ENCODE measurements around the gene PFKL. TPM values are rescaled to one million over a fixed set of nuclear protein-coding genes. Genes with fewer than 3 reads are reported as not detected.

The PFKL gene
- total and polyA plus RNA-seq, 2 of the 8 experiments (the other 6 are each of a cell fraction or from before 2014, with no cell fraction given): 80.2 to 82.3 TPM

DNA sequence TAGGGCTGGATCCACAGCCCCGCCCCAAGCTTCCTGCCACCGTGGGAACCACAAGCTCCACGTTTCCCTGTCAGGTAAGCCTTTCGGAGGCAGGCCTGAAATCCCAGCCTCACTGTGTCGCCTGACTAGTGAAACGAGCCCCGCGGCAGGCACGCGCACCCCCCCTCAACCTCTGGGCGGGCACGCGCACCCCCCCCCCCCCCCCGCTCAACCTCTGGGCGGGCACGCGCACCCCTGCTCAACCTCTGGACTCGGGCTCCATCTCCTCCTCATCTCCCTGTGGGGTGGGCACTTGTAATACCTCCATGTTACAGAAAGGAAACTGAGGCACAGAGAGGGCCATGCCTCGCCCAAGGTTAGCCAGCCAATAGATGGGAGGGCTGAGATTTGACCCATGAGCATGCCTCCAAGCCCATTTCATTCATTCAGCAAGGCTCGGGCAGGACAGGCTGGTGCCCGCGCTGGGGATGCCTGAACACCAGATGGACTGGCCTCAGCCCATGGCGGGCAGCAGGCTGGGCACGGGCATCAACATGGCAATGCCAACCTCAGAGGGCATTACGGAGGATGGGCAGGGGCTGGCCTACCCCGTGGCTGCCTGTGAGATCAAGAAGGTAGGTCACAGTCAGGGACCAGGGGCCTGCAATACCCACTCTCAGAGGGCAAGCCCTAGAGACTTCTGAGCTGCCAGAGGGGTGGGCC lies 34.6 kb downstream of the PFKL start:
- no peak for FAIRE-seq
- TF ChIP-seq POLR2A (IDR thresholded peaks at IDR 0.05; ENCODE audit: control extremely low read depth in 1 of 2, low read depth in 2 of 2, low read length in 2 of 2): no peak
- no peak for TF ChIP-seq CREB1 (IDR thresholded peaks at IDR 0.05)
- no peak for TF ChIP-seq KDM1A (IDR thresholded peaks at IDR 0.05; ENCODE audit: borderline replicate concordance, low read length)
- no peak for TF ChIP-seq EP300 (IDR thresholded peaks at IDR 0.05; ENCODE audit: borderline replicate concordance in 1 of 2, low read depth in 2 of 2, low read length in 2 of 2)
- no peak for TF ChIP-seq HDAC6 (IDR thresholded peaks at IDR 0.05; ENCODE audit: low read depth, low read length)
- TF ChIP-seq SIRT6 (IDR thresholded peaks at IDR 0.05; ENCODE audit: low read length): no peak
- TF ChIP-seq, protein P1, sequence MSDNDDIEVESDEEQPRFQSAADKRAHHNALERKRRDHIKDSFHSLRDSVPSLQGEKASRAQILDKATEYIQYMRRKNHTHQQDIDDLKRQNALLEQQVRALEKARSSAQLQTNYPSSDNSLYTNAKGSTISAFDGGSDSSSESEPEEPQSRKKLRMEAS (IDR thresholded peaks at IDR 0.05): no peak
- TF ChIP-seq CBX5 (IDR thresholded peaks at IDR 0.05; ENCODE audit: low read depth, low read length): no peak
- TF ChIP-seq YY1 (IDR thresholded peaks at IDR 0.05; ENCODE audit: low read depth, low read length): no peak
- TF ChIP-seq, protein P2, sequence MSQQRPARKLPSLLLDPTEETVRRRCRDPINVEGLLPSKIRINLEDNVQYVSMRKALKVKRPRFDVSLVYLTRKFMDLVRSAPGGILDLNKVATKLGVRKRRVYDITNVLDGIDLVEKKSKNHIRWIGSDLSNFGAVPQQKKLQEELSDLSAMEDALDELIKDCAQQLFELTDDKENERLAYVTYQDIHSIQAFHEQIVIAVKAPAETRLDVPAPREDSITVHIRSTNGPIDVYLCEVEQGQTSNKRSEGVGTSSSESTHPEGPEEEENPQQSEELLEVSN (IDR thresholded peaks at IDR 0.05): no peak
- TF ChIP-seq JUND (IDR thresholded peaks at IDR 0.05; ENCODE audit: low read length): no peak
- no peak for TF ChIP-seq JUN (IDR thresholded peaks at IDR 0.05; ENCODE audit: low read depth, low read length)
- no peak for TF ChIP-seq SRF (IDR thresholded peaks at IDR 0.05; ENCODE audit: low read depth, low read length)

More for the DNA sequence above, 34.6 kb downstream of the PFKL start:
- Histone ChIP-seq H2BK12ac (ENCODE audit: low read depth, low read length) (no peak overlapping the region), H4K8ac (ENCODE audit: extremely low read depth, insufficient read depth, low read length) (peak overlapping the region; percentile 35), H3K4me1 (replicated peaks in 1 of 4; ENCODE audit: control insufficient read depth in 3 of 4, insufficient read depth in 4 of 4, low read length in 3 of 4) (peaks cover 0 to 7% (median under 1%) of the 10 kb centered on the region in 4 experiments; a peak in 1 of 7 replicates), H3K27ac (ENCODE audit: low read depth, low read length) (no peak overlapping the region), H3K9ac (replicated peaks in 1 of 4; ENCODE audit: extremely low read depth in 1 of 4, low read depth in 3 of 4, low read length in 3 of 4) (no peak overlapping the region), H2BK20ac (ENCODE audit: low read length) (no peak overlapping the region), H2AK5ac (ENCODE audit: low read depth, low read length) (no peak overlapping the region), H4K20me1 (replicated peaks in 1 of 2; ENCODE audit: control insufficient read depth in 1 of 2, insufficient read depth in 2 of 2, low read length in 2 of 2) (peaks cover 0 to 4% of the 10 kb centered on the region in 2 experiments), H3K4me3 (ENCODE audit: extremely low read depth in 1 of 4, insufficient read depth in 2 of 4, low read depth in 3 of 4, low read length in 4 of 4) (no peak overlapping the region), H2BK15ac (ENCODE audit: low read length) (no peak overlapping the region), H3K23ac (ENCODE audit: insufficient read length) (no peak overlapping the region), H3K27me3 (replicated peaks in 1 of 4; ENCODE audit: control insufficient read depth in 3 of 4, extremely low read depth in 1 of 4, insufficient read depth in 3 of 4, low read length in 3 of 4) (no peaks in the 10 kb centered on the region), H4K5ac (ENCODE audit: insufficient read length, low read depth, low read length) (no peak overlapping the region), H3K9me3 (ENCODE audit: insufficient read depth in 2 of 2, low read depth in 1 of 2, low read length in 1 of 2) (no peaks in the 10 kb centered on the region), H3K14ac (ENCODE audit: insufficient read length) (no peak overlapping the region), H3K4me2 (ENCODE audit: insufficient read depth in 1 of 2, low read depth in 2 of 2, low read length in 2 of 2) (no peak overlapping the region), H4K91ac (replicated peaks; ENCODE audit: insufficient read length, low read length) (no peak overlapping the region), H2AFZ (ENCODE audit: low read length) (no peak overlapping the region), H3K56ac (replicated peaks; ENCODE audit: insufficient read length, low read depth, low read length) (no peak overlapping the region), H2BK120ac (replicated peaks; ENCODE audit: low read depth, low read length) (no peak overlapping the region), H3K79me1 (ENCODE audit: low read depth, low read length) (no peaks in the 10 kb centered on the region), H3K79me2 (ENCODE audit: control insufficient read depth in 1 of 2, insufficient read depth in 2 of 2, low read length in 2 of 2) (no peaks in the 10 kb centered on the region), H3K36me3 (ENCODE audit: control insufficient read depth in 2 of 4, insufficient read depth in 4 of 4, low read length in 3 of 4) (peaks cover 0 to 4% (median 0%) of the 10 kb centered on the region in 4 experiments; a peak in 1 of 8 replicates), H3K18ac (ENCODE audit: extremely low read depth, low read length) (no peak overlapping the region), H2BK5ac (ENCODE audit: low read depth, low read length) (no peak overlapping the region), H3K4ac (replicated peaks; ENCODE audit: insufficient read length, low read depth, low read length) (peak overlapping the region; percentile 38), H3K23me2 (ENCODE audit: low read depth, low read length) (peaks cover 3% of the 10 kb centered on the region; the same call in 1 of the 2 replicates)
- POLR2A ChIA-PET (ENCODE audit: partially characterized antibody): interaction anchor here (0.6 to 3.7 kb wide), 4 partner anchors 9 to 144 kb away, joined by 3 to 11 read pairs (median 6); no protein-coding TSS in a partner anchor
- 95% methylated on average over 22 of the region's 26 CpGs; no CpG with 5 or more reads in 1 of the 2 experiments for WGBS, 2 experiments (ENCODE audit: extremely low coverage in 1 of 2, insufficient coverage in 1 of 2, insufficient read length in 1 of 2, insufficient replicate concordance in 2 of 2, low coverage in 1 of 2, low lambda C conversion rate in 2 of 2, missing lambda C conversion rate in 1 of 2)
- CTCF ChIA-PET (ENCODE audit: partially characterized antibody): interaction anchor here (0.6 to 1.8 kb wide), 9 partner anchors 16 to 361 kb away, joined by 3 to 7 read pairs (median 3); no protein-coding TSS in a partner anchor
- DNase-seq (ENCODE audit: low read depth in 1 of 2, low spot score in 2 of 2): no peak

Data from H1 (cell line).